Stimulated activated CD8-positive, alpha-beta memory T cell treated with anti-CD3 and anti-CD28 coated beads, Interleukin-15, amount 100 ng/mL, for 48 hours (primary cell): ENCODE measurements around the gene B4GALT5.
"Not testable (repeated sequence)": the region's sequence is repeated elsewhere in the genome, so short reads cannot be mapped to it uniquely, and the experiment has no call there.

ENCODE experiments used
- DNase-seq, 2 donors: peaks; one replicate each; pipeline ENCODE4 v3.0.0-alpha.2; 2020; ENCODE audit warnings: low read depth in 2 of 2

B4GALT5 gene

GRCh38 chr20:49680484-49680883 is 33.2 kb downstream of the B4GALT5 start:
- DNase-seq = no peak

- DNase-seq = no peak
Observed at GRCh38 chr20:49679634-49680033, 34.0 kb downstream of the B4GALT5 start.

- DNase-seq = no peak
Observed at GRCh38 chr20:49677777-49678758, 35.6 kb downstream of the B4GALT5 start.

GRCh38 chr20:49676581-49677291 is 36.9 kb downstream of the B4GALT5 start:
- peak in 1 of 2 donors; percentile 42 for DNase-seq

- DNase-seq = no peak
Observed at GRCh38 chr20:49675368-49676151, 38.1 kb downstream of the B4GALT5 start.

GRCh38 chr20:49674383-49675352 is 39.0 kb downstream of the B4GALT5 start:
- no peak for DNase-seq

GRCh38 chr20:49672096-49672664 is 41.5 kb downstream of the B4GALT5 start:
- no peak for DNase-seq

GRCh38 chr20:49671433-49671832 is 42.2 kb downstream of the B4GALT5 start:
- no peak for DNase-seq

- no peak for DNase-seq
Observed at GRCh38 chr20:49669601-49670189, 44.0 kb downstream of the B4GALT5 start.

GRCh38 chr20:49668878-49669195 is 44.8 kb downstream of the B4GALT5 start:
- not testable (repeated sequence) for DNase-seq

GRCh38 chr20:49668181-49668877 is 45.3 kb downstream of the B4GALT5 start:
- DNase-seq = peak; percentile 61 to 72

GRCh38 chr20:49666911-49667310 is 46.8 kb downstream of the B4GALT5 start:
- no peak for DNase-seq

- DNase-seq = no peak
Observed at GRCh38 chr20:49665796-49666195, 47.9 kb downstream of the B4GALT5 start.

GRCh38 chr20:49664612-49665313 is 48.9 kb downstream of the B4GALT5 start:
- no peak for DNase-seq

- DNase-seq = no peak
Observed at GRCh38 chr20:49663112-49663511, 50.6 kb downstream of the B4GALT5 start.

- DNase-seq = no peak
Observed at GRCh38 chr20:49661560-49662329, 51.9 kb downstream of the B4GALT5 start.

GRCh38 chr20:49660912-49661311 is 52.8 kb downstream of the B4GALT5 start:
- DNase-seq = no peak

GRCh38 chr20:49659056-49659455 is 54.6 kb downstream of the B4GALT5 start:
- no peak for DNase-seq
